Hypothalamus (tissue), 51 donors: ENCODE data around the gene PCK2.
"Not testable (repeated sequence)": the region's sequence is repeated elsewhere in the genome, so short reads cannot be mapped to it uniquely, and the experiment has no call there.

ENCODE experiments used
- DNase-seq, 51 donors: peaks; one replicate each; lab custom pipeline; 2025; lab: John Stamatoyannopoulos, UW

Gene PCK2

GRCh38 chr14:24093901-24094840 is at the start of gene PCK2:
Gene PCK2, plus strand, starts transcription at chr14:24094311. Its CDS starts 95 bp downstream, at chr14:24094406.
- peak in 49 of 51 donors; percentile 28 to 89 (median 68) for DNase-seq

- not testable (repeated sequence) for DNase-seq
Measured at GRCh38 chr14:24049002-24049401, 45.1 kb upstream of the PCK2 start.

GRCh38 chr14:24050753-24051152 is 43.4 kb upstream of the PCK2 start:
- DNase-seq: not testable (repeated sequence)

GRCh38 chr14:24051176-24051788 is 42.8 kb upstream of the PCK2 start:
- peak in 14 of 51 donors; percentile 24 to 84 (median 52) for DNase-seq

- DNase-seq: peak in 46 of 51 donors; percentile 27 to 85 (median 68)
Measured at GRCh38 chr14:24051789-24052655, 42.1 kb upstream of the PCK2 start, which contains the start of gene CARMIL3. Gene CARMIL3, plus strand, starts transcription at chr14:24052009. Its CDS starts 145 bp downstream, at chr14:24052154.

- DNase-seq: peak in 2 of 51 donors; percentile 21 to 62
Measured at GRCh38 chr14:24052656-24053547, 41.2 kb upstream of the PCK2 start.

GRCh38 chr14:24053548-24054323 is 40.4 kb upstream of the PCK2 start:
- DNase-seq: peak in 5 of 51 donors; percentile 7 to 35 (median 17)

- no peak for DNase-seq
Measured at GRCh38 chr14:24054324-24054641, 39.8 kb upstream of the PCK2 start.

GRCh38 chr14:24054646-24055045 is 39.5 kb upstream of the PCK2 start:
- no peak for DNase-seq

- DNase-seq: no peak
Measured at GRCh38 chr14:24055971-24056799, 37.9 kb upstream of the PCK2 start.

GRCh38 chr14:24056800-24057184 is 37.3 kb upstream of the PCK2 start:
- no peak for DNase-seq

- no peak for DNase-seq
Measured at GRCh38 chr14:24057271-24057670, 36.8 kb upstream of the PCK2 start.

- DNase-seq: no peak
Measured at GRCh38 chr14:24057867-24058259, 36.2 kb upstream of the PCK2 start.

- DNase-seq: peak in 31 of 51 donors; percentile 8 to 88 (median 48)
Measured at GRCh38 chr14:24058260-24058950, 35.7 kb upstream of the PCK2 start.

- DNase-seq: no peak
Measured at GRCh38 chr14:24058951-24059475, 35.1 kb upstream of the PCK2 start.

- DNase-seq: no peak
Measured at GRCh38 chr14:24059841-24060388, 34.2 kb upstream of the PCK2 start.

- no peak for DNase-seq
Measured at GRCh38 chr14:24060443-24060842, 33.7 kb upstream of the PCK2 start.
